Measurements from ENCODE around the gene DEAF1.

GRCh38 chr11:703506-703905 lies 8.5 kb upstream of the DEAF1 start:
- TF ChIP-seq EP300 (IDR thresholded peaks at IDR 0.05; ENCODE audit: borderline replicate concordance in 1 of 2, control insufficient read depth in 1 of 2, low read depth in 2 of 2, low read length in 2 of 2) = no peak
- no peak for TF ChIP-seq CTCF (IDR thresholded peaks at IDR 0.05 in 2 of 3, conservative IDR thresholded peaks at IDR 0.05 in 1 of 3; ENCODE audit: control insufficient read depth in 2 of 3, extremely low read depth in 1 of 3, insufficient read depth in 1 of 3, low read depth in 3 of 3, low read length in 3 of 3)
- no peak for TF ChIP-seq REST (IDR thresholded peaks at IDR 0.05; ENCODE audit: low read depth, low read length)
- TF ChIP-seq, protein P1, sequence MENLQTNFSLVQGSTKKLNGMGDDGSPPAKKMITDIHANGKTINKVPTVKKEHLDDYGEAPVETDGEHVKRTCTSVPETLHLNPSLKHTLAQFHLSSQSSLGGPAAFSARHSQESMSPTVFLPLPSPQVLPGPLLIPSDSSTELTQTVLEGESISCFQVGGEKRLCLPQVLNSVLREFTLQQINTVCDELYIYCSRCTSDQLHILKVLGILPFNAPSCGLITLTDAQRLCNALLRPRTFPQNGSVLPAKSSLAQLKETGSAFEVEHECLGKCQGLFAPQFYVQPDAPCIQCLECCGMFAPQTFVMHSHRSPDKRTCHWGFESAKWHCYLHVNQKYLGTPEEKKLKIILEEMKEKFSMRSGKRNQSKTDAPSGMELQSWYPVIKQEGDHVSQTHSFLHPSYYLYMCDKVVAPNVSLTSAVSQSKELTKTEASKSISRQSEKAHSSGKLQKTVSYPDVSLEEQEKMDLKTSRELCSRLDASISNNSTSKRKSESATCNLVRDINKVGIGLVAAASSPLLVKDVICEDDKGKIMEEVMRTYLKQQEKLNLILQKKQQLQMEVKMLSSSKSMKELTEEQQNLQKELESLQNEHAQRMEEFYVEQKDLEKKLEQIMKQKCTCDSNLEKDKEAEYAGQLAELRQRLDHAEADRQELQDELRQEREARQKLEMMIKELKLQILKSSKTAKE (IDR thresholded peaks at IDR 0.05; ENCODE audit: low read depth, poor library complexity, severe bottlenecking) = no peak
- no peak for TF ChIP-seq ZNF274 (IDR thresholded peaks at IDR 0.05; ENCODE audit: insufficient read depth, insufficient read length)
- TF ChIP-seq, protein P2, sequence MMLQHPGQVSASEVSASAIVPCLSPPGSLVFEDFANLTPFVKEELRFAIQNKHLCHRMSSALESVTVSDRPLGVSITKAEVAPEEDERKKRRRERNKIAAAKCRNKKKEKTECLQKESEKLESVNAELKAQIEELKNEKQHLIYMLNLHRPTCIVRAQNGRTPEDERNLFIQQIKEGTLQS (IDR thresholded peaks at IDR 0.05; ENCODE audit: borderline replicate concordance, extremely low read depth, low read depth, low read length) = no peak
- TF ChIP-seq EZH2 (IDR thresholded peaks at IDR 0.05; ENCODE audit: borderline replicate concordance, control insufficient read depth, low read depth, low read length) = no peak
- TF ChIP-seq SP1 (IDR thresholded peaks at IDR 0.05; ENCODE audit: low read depth, low read length) = no peak
- TF ChIP-seq POLR2AphosphoS5 (IDR thresholded peaks at IDR 0.05; ENCODE audit: low read length) = no peak
- no peak for TF ChIP-seq POLR2A (IDR thresholded peaks at IDR 0.05; ENCODE audit: low read depth, low read length)
- no peak for TF ChIP-seq RB1 (IDR thresholded peaks at IDR 0.05; ENCODE audit: borderline replicate concordance)

Measured in GM12878 (cell line).